Measurements from ENCODE around the gene DNAJB12.
A peak's percentile ranks its signal among the peaks of the same experiment; 100 is the strongest.
"Not testable (repeated sequence)": the region's sequence is repeated elsewhere in the genome, so short reads cannot be mapped to it uniquely, and the experiment has no call there.

DNAJB12 gene

DNA sequence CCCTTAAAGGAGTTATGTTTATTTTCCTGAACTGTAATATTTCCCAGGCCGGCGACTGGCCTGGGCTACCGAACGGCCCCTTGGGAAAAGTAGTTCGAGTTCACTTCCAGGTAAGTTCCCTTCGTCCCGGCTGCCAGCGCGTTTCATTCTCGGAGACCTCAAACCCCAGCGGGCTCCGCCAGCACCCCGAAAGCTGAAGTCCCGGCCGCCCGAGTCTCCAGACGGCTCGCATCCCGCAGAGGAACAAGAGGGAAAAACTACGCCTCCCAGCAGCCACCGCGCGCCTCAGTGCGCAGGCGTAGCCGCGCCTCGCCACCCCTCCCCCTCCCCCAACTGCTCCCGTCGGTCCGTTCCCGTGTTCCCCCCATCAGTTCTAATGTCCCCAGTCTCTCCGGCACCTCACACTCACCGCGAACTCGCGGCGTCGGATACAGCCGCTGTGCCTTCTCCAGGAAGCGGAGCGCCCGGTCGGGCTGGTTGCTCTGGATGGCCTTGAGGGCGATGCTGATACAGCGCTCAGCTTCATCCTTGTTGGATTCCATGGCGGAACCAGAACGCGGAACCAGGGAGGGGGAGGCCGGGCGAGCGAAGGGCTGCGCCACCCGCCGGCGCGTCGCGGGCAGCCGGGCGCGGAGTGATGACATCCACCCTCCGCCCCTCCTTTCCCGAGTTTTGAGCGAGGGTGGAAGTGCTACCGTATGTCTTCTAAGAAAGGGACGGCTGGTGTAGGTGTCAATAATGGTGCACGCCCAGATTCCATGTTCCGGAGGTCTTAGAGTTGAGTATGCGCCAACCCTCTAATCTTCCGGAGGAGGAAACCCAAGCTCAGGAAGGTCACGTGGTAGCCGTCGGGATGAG is at the start of gene DNAJB12:
Gene DNAJB12, minus strand, starts transcription at position 564 of the 858 bp plus-strand sequence. Its CDS starts 22 bp downstream, at position 542.
- peak; percentile 80 to 87 for DNase-seq (ENCODE audit: low read depth in 2 of 2)

- not testable (repeated sequence) for DNase-seq (ENCODE audit: low read depth in 2 of 2)
Observed at GRCh38 chr10:72395581-72395980, 40.9 kb upstream of the DNAJB12 start.

DNA sequence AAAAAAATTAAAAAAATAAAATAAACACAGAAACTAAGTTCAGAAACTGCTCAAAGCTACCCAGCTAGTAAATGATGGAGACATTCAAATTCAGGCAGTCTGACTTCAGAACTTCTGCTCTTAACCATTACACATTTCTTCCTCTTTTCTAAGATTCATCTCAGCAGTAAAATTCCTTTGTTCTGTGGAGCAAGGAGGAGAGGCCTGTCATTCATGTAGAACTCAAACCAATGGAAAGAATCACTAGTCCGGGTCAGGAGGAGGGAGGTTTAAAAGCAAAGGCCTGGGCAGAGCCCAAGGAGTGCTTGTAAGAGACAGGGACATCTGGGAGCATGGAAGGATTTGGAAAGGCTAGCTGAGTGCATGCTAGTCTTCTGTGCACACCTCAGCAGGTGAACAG is 37.9 kb upstream of the DNAJB12 start:
- no peak for DNase-seq (ENCODE audit: low read depth in 2 of 2)

DNA sequence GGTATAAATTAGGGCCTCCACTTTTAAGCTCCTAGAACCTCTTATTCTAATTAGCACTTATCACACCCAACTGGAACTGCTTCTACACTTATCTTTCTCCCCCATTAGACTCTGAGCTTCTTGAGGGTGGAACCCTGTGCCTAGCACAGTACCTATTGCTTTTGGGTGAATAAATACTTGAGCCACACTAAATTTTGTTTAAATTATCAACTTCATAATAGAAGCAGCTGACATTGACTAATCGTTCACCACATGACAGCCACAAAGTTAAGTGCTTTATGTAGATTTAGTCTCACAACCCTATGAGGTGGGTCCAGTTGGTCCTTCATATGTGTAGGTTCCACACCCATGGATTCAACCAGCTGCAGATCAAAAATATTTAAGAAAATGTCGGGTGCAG is 36.0 kb upstream of the DNAJB12 start:
- DNase-seq (ENCODE audit: low read depth in 2 of 2): no peak

GRCh38 chr10:72389716-72390115 is 35.0 kb upstream of the DNAJB12 start:
- DNase-seq (ENCODE audit: low read depth in 2 of 2): no peak

- DNase-seq (ENCODE audit: low read depth in 2 of 2): no peak
Observed at GRCh38 chr10:72389014-72389413, 34.3 kb upstream of the DNAJB12 start.

DNA sequence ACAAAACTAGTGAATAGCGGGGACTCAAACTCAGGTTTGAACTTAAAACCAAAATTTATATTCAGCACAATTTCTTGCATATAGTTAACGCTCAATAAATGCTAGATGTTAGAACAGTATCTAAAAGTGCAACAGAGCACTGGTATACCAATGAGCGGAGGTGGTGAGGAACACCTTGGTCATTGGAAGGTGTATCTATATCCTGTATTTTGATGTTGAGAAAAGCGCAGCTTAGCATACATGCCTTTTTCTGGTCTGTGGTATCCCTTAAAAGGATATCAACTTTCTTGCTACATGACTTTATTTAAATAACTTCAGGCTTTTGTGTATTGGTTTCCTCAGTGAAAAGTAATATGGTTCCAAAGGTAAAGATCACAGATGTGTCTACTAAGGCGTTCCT is 33.3 kb upstream of the DNAJB12 start:
- DNase-seq (ENCODE audit: low read depth in 2 of 2): no peak

- DNase-seq (ENCODE audit: low read depth in 2 of 2): no peak
Observed at GRCh38 chr10:72386916-72387586, 32.3 kb upstream of the DNAJB12 start.

GRCh38 chr10:72385724-72386123 is 31.0 kb upstream of the DNAJB12 start:
- DNase-seq (ENCODE audit: low read depth in 2 of 2): no peak

DNA sequence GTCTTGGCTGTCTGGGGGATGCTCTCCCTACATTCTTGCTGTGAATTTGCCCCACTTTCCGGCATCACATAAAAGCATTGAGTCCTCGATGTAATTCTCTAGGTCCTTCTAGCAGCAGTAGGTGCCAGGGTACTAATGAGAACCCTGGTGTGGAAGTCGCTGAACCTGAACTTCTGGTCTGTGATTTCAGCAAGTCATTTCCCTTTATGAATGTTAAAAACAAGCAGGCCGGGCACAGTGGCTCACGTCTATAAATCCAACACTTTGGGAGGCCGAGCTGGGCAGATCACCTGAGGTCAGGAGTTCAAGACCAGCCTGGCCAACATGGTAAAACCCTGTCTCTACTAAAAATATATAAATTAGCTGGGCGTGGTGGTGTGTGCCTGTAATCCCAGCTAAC is 30.3 kb upstream of the DNAJB12 start:
- not testable (repeated sequence) for DNase-seq (ENCODE audit: low read depth in 2 of 2)

- DNase-seq (ENCODE audit: low read depth in 2 of 2): no peak
Observed at GRCh38 chr10:72379776-72380175, 25.1 kb upstream of the DNAJB12 start.

DNA sequence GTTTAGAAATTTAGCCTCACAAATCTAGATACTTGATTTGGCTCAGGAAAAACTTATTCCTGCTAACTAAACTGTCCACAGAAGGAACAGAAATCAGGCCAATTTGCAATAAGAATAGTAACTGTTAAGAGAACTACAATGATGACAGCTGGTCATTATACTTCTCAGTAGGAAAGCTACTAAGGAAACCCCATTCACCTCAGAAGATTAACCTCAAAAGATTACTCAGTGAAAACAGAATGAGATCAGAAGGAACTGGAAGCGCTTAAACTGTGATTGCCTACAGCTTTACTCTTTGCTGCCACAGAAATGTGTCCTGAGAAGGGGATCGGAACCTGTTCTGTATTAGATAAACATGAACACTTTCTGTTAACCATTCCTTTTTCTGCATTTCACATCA is 24.3 kb upstream of the DNAJB12 start:
- DNase-seq (ENCODE audit: low read depth in 2 of 2): no peak

DNA sequence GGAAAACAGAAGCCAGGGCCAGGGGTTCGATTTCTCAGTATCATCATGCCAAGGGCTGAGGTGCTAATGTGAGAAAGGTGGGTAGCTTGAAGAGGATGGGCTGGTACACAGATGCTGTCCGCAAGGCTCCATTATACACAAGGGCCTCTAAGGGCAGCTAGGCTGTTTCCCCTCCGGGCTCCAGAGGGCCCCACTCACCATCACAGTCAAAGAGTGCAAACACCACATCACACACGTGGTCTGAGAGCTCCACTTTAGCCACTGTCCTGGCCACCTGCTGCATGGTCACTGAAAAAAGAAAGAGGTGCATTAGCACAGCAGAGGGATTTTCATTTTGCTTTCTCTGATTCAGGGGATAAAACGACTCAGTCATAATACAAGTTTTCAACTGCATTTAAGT is 20.9 kb upstream of the DNAJB12 start:
- DNase-seq (ENCODE audit: low read depth in 2 of 2): no peak

DNA sequence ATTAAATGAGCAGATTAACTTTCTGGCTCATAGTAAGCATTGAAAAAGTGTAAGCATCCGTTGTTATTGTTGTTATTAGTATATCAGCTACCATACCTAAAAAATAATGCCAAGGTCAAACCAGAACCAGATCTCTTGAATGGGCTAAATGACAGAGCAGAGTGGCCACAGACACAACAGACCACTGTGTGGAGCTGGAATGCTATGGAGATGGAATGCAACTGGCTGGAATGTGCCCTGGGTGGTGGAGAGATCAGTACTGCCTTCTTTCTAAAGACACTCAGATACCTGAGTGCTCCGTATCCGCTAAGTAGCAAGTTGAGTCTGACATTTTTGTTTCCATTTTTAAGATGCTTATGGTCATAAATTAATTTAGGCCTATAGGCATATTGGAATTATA is 20.5 kb upstream of the DNAJB12 start:
- no peak for DNase-seq (ENCODE audit: low read depth in 2 of 2)

GRCh38 chr10:72370201-72370722 is 15.5 kb upstream of the DNAJB12 start:
- no peak for DNase-seq (ENCODE audit: low read depth in 2 of 2)

- DNase-seq (ENCODE audit: low read depth in 2 of 2): no peak
Observed at GRCh38 chr10:72367301-72367960, 12.7 kb upstream of the DNAJB12 start.

DNA sequence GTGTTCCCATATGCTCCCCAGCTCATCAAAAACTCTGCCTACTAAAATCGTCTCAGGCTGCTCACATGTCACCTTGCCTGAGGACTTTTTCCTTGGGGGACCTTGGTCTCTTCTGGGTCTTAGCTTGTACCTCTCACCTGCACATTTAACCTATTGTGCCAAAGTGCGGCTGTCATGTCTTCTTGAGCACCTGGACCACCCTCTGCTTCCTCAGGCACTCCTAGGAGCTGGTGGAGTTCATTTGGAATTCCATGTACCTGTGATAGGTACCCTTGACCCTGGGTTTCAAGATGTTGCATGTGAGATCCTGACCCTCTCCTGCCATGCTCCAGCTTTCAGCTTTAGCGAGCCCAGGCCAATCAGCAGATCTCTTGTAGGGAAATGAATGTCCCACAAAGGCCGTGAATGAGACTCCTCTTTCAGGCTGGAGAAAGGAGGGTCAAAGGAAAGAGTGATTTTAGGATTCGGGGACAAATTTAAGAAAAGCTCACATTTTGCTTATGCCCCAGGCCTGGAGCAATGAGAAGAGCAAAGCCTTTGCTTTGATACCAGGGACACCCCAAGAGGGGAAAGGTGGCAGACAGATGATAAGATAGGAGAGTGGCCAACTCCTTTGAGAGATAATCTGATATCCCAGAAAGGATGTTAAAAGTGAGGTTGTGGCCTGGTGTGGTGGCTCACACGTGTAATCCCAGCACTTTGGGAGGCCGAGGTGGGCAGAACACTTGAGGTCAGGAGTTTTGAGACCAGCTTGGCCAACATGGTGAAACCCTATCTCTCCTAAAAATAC is 10.6 kb upstream of the DNAJB12 start:
- DNase-seq (ENCODE audit: low read depth in 2 of 2): no peak

GRCh38 chr10:72364239-72364777 is 9.6 kb upstream of the DNAJB12 start:
- peak; percentile 66 to 70 for DNase-seq (ENCODE audit: low read depth in 2 of 2)

DNA sequence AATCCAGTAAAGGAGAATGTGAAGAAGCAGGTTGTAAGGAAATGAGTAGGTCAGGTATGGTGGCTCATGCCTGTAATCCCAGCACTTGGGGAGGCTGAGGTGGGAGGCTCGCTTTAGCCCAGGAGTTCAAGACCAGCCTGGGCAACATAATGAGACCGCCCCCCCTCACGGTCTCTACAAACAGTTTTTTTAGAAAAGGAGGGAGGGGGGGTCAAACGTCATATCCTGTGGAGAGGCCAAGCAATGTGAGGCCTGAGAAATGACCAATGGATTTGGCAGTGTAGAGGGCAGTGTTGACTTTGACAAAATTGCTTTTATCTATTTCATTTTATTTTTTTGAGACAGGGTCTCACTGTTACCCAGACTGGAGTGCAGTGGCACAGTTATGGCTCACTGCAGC is 2.3 kb upstream of the DNAJB12 start:
- DNase-seq (ENCODE audit: low read depth in 2 of 2): no peak

DNA sequence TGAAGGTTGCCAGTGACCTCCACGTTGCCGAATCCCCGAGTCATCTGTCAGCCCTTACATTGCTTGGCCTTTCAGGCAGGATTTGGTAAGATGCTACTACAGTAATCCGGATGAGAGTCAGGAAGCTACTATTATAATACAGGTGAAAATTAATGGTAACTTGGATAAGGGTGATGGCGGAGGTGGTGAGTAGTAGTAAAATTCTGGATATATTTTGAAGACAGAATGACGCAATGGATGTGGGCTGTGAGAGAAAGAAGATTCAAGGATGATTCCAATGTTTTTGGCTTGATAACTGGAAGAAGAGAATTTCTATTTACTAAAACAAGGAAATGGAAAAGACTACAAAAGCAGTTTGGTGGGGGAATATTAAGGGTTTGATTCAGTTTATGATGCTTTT is 1.4 kb upstream of the DNAJB12 start:
- no peak for DNase-seq (ENCODE audit: low read depth in 2 of 2)

- DNase-seq (ENCODE audit: low read depth in 2 of 2): no peak
Observed at GRCh38 chr10:72355214-72355555, 466 bp upstream of the DNAJB12 start.

All from stimulated activated CD8-positive, alpha-beta memory T cell treated with anti-CD3 and anti-CD28 coated beads, Interleukin-7, amount 100 ng/mL, for 4 hours (primary cell).